Stimulated activated effector memory CD8-positive, alpha-beta T cell treated with anti-CD3 and anti-CD28 coated beads, Interleukin-12 subunit alpha, Interleukin-12 subunit beta, amount 100 ng/mL, for 72 hours (primary cell): ENCODE data around the gene SEC24C.
A peak's percentile ranks its signal among the peaks of the same experiment; 100 is the strongest.
"Not testable (repeated sequence)": the region's sequence is repeated elsewhere in the genome, so short reads cannot be mapped to it uniquely, and the experiment has no call there.

Experiments
- ATAC-seq: fragments of 150-1000 bp; cut with Tn5 transposase; 2 replicates; pipeline ENCODE4 v1.10.0; 2021
- DNase-seq, 2 donors: peaks; one replicate each; pipeline ENCODE4 v3.0.0; 2021 to 2022; ENCODE audit warnings: low spot score in 2 of 2
- H3K27ac Mint-ChIP-seq: one replicate; pipeline ENCODE4 v1.8.0; 2022; ENCODE audit warnings: mild to moderate bottlenecking, mixed read lengths
- H3K36me3 Mint-ChIP-seq: one replicate; pipeline ENCODE4 v1.8.0; 2022; ENCODE audit warnings: mild to moderate bottlenecking, mixed read lengths
- H3K4me1 Mint-ChIP-seq: one replicate; pipeline ENCODE4 v1.8.0; 2022; ENCODE audit warnings: mixed read lengths
- H3K4me3 Mint-ChIP-seq: one replicate; pipeline ENCODE4 v1.8.0; 2022; ENCODE audit warnings: mild to moderate bottlenecking, mixed read lengths
- H3K9me3 Mint-ChIP-seq: one replicate; pipeline ENCODE4 v1.8.0; 2022; ENCODE audit warnings: mixed read lengths

The SEC24C gene

GRCh38 chr10:73720561-73720960 is 23.6 kb upstream of the SEC24C start:
- not testable (repeated sequence) for H3K4me3 Mint-ChIP-seq, H3K4me1 Mint-ChIP-seq
- peak overlapping the region; percentile 10 for H3K27ac Mint-ChIP-seq

DNA sequence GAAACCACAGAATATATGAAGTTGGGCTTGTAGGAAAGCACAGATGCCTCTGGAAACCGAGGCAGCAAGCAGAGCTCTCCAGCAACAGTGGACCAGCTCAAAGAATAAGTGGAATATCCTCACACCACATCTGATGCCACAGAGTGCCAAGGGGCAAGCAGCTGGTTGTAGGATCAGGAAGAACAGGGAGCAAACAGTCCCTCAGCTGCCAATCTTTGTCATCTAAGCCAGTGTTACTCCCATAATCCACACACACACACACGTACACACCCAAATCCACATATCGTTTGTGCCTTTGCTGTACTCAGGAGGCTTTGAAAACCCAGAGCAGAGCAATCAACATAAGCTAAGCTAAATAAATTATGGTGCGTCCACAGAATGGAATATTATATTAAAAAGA is 20.7 kb upstream of the SEC24C start:
- no peaks in the 10 kb centered on the region for H3K9me3 Mint-ChIP-seq
- DNase-seq (no peak), ATAC-seq (no peak)
- H3K4me1 Mint-ChIP-seq: no peaks in the 10 kb centered on the region
- H3K27ac Mint-ChIP-seq: peak overlapping the region; percentile 60
- no peak overlapping the region for H3K4me3 Mint-ChIP-seq
- peaks cover 91% of the 10 kb centered on the region for H3K36me3 Mint-ChIP-seq

More at GRCh38 chr10:73720561-73720960, 23.6 kb upstream of the SEC24C start:
- not testable (repeated sequence) for H3K9me3 Mint-ChIP-seq, DNase-seq, ATAC-seq
- peaks cover 94% of the 10 kb centered on the region for H3K36me3 Mint-ChIP-seq

DNA sequence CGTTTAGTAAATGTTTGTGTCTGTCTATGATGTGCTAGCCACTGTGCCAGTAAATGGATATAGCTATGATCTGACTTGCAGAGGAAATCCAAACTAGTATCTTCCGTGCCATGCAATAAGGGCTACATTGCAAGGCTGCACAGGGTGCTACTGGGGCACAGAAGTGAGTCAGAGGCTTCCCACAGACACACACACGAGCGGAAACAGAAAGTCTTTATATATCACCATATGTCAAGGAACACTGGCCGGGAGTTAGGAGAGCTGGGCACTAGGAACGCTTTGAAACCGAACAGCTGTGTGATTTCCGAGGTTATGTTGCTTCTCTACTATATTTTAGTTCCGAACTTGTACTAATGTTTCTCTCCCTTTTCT is 14.4 kb upstream of the SEC24C start:
- H3K36me3 Mint-ChIP-seq: peaks cover 46% of the 10 kb centered on the region
- not testable (repeated sequence) for H3K9me3 Mint-ChIP-seq, H3K4me1 Mint-ChIP-seq, DNase-seq
- peak overlapping the region; percentile 94 for H3K4me3 Mint-ChIP-seq
- ATAC-seq: peak; percentile 73
- H3K27ac Mint-ChIP-seq: peak overlapping the region; percentile 96

- Mint-ChIP-seq H3K27ac (peak overlapping the region; percentile 96), H3K36me3 (peaks cover 40% of the 10 kb centered on the region), H3K9me3 (no peaks in the 10 kb centered on the region), H3K4me1 (no peaks in the 10 kb centered on the region), H3K4me3 (peak overlapping the region; percentile 94)
- ATAC-seq (peak; percentile 96), DNase-seq (peak; percentile 93 to 99)
Observed at GRCh38 chr10:73730153-73730906, 13.8 kb upstream of the SEC24C start.

DNA sequence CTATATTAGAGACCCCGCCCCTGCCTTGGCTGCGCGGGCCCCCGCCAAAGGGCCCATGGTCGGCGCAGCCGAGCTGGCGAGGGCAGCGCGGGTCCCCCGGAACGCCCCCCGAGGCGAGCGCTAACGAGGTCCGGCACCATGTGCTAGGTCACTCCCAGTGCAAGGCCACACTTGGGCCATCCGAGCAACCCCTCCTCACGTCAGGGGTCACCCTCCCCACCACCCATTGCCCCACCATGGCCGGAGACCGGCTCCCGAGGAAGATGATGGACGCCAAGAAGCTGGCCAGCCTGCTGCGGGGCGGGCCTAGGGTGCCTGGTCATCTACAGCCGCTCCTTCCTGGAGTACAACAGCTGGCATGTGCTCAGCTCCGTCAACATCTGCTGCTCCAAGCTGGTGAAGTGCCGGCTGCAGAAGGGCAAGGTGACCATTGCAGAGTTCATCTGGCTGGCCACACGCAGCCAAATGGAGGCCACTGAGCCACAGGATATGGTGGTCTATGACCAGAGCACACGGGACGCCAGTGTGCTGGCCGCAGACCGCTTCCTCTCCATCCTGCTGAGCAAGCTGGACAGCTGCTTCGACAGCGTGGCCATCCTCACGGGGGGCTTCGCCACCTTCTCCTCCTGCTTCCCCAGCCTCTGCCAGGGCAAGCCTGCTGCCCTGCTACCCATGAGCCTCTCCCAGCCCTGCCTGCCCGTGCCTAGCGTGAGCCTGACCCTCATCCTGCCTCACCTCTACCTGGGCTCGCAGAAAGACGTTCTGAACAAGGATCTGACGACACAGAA is 12.4 kb upstream of the SEC24C start:
- peak overlapping the region; percentile 94 for H3K4me3 Mint-ChIP-seq
- no peak for DNase-seq
- H3K36me3 Mint-ChIP-seq: peaks cover 39% of the 10 kb centered on the region
- no peak for ATAC-seq
- H3K9me3 Mint-ChIP-seq: no peaks in the 10 kb centered on the region
- no peaks in the 10 kb centered on the region for H3K4me1 Mint-ChIP-seq
- peak overlapping the region; percentile 96 for H3K27ac Mint-ChIP-seq

- peak overlapping the region; percentile 43 for H3K27ac Mint-ChIP-seq
- H3K9me3 Mint-ChIP-seq: no peaks in the 10 kb centered on the region
- DNase-seq: no peak
- no peaks in the 10 kb centered on the region for H3K4me1 Mint-ChIP-seq
- H3K36me3 Mint-ChIP-seq: peaks cover 39% of the 10 kb centered on the region
- no peak for ATAC-seq
- H3K4me3 Mint-ChIP-seq: peak overlapping the region; percentile 94
Observed at GRCh38 chr10:73732426-73732825, 11.7 kb upstream of the SEC24C start.

- no peak overlapping the region for H3K4me3 Mint-ChIP-seq
- no peaks in the 10 kb centered on the region for H3K4me1 Mint-ChIP-seq
- H3K36me3 Mint-ChIP-seq: peaks cover 39% of the 10 kb centered on the region
- H3K27ac Mint-ChIP-seq: no peak overlapping the region
- ATAC-seq (no peak), DNase-seq (no peak)
- no peaks in the 10 kb centered on the region for H3K9me3 Mint-ChIP-seq
Observed at GRCh38 chr10:73732931-73733623, 11.1 kb upstream of the SEC24C start.

GRCh38 chr10:73734028-73734720 is 10.0 kb upstream of the SEC24C start:
- Mint-ChIP-seq H3K27ac (no peak overlapping the region), H3K4me3 (no peak overlapping the region), H3K36me3 (peaks cover 48% of the 10 kb centered on the region), H3K9me3 (no peaks in the 10 kb centered on the region), H3K4me1 (no peaks in the 10 kb centered on the region)
- no peak for ATAC-seq
- DNase-seq: no peak

- DNase-seq: no peak
- no peak for ATAC-seq
- H3K9me3 Mint-ChIP-seq: no peaks in the 10 kb centered on the region
- H3K4me3 Mint-ChIP-seq: no peak overlapping the region
- no peaks in the 10 kb centered on the region for H3K4me1 Mint-ChIP-seq
- H3K27ac Mint-ChIP-seq: no peak overlapping the region
- peaks cover 54% of the 10 kb centered on the region for H3K36me3 Mint-ChIP-seq
Observed at GRCh38 chr10:73734796-73735305, 9.3 kb upstream of the SEC24C start.

DNA sequence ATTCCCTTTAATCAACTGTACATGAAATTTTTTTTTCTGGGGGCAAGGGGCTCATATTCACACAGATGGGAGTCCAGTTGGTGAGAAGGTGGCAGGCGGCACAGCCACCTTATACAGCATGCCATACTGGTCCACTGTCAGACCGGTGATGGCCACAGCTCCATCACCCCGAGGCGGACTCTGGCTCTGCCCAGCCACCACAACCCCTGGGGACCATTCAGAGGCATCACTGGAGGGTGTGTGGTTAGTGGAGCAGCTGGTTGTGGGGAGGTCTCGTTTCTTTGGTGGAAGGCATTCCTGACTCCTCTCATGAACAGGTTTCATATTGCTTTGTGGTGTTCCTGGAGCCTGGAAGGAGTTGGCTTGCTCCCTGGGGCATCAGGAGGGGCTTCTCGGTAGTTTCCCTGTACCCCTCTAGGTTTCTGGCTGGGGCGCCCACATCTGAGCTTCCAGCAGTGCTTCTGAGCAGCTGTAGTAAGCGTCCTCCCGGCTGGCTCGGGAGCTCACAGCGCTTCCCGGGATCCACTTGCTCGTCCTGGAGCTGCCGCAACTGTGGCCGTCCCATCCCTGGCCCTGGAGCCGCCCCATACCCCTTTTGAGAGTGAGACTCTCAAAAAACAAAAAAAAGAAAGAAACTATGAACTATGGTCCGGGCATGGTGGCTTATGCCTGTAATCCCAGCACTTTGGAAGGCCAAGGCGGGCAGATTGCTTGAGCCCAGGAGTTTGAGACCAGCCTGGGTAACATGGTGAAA is 3.5 kb upstream of the SEC24C start:
- Mint-ChIP-seq H3K36me3 (peaks cover 75% of the 10 kb centered on the region), H3K4me1 (peaks cover 22% of the 10 kb centered on the region)
- not testable (repeated sequence) for H3K27ac Mint-ChIP-seq, DNase-seq, ATAC-seq, H3K9me3 Mint-ChIP-seq, H3K4me3 Mint-ChIP-seq

GRCh38 chr10:73742454-73742734 is 1.8 kb upstream of the SEC24C start:
- peak overlapping the region; percentile 100 for H3K27ac Mint-ChIP-seq
- no peak for DNase-seq
- H3K9me3 Mint-ChIP-seq: no peaks in the 10 kb centered on the region
- no peak for ATAC-seq
- peaks cover 75% of the 10 kb centered on the region for H3K36me3 Mint-ChIP-seq
- peaks cover 33% of the 10 kb centered on the region for H3K4me1 Mint-ChIP-seq
- H3K4me3 Mint-ChIP-seq: peak overlapping the region; percentile 97

- Mint-ChIP-seq H3K36me3 (peaks cover 75% of the 10 kb centered on the region), H3K4me3 (peak overlapping the region; percentile 97), H3K9me3 (no peaks in the 10 kb centered on the region), H3K4me1 (peaks cover 33% of the 10 kb centered on the region), H3K27ac (peak overlapping the region; percentile 100)
- no peak for DNase-seq
- no peak for ATAC-seq
Observed at GRCh38 chr10:73743327-73743904, 756 bp upstream of the SEC24C start.

GRCh38 chr10:73744664-73744975 is 448 bp downstream of the SEC24C start:
- H3K9me3 Mint-ChIP-seq: no peaks in the 10 kb centered on the region
- ATAC-seq: peak; percentile 68
- H3K4me3 Mint-ChIP-seq: peak overlapping the region; percentile 97
- H3K27ac Mint-ChIP-seq: peak overlapping the region; percentile 100
- H3K36me3 Mint-ChIP-seq: peaks cover 77% of the 10 kb centered on the region
- DNase-seq: no peak
- peaks cover 43% of the 10 kb centered on the region for H3K4me1 Mint-ChIP-seq

DNA sequence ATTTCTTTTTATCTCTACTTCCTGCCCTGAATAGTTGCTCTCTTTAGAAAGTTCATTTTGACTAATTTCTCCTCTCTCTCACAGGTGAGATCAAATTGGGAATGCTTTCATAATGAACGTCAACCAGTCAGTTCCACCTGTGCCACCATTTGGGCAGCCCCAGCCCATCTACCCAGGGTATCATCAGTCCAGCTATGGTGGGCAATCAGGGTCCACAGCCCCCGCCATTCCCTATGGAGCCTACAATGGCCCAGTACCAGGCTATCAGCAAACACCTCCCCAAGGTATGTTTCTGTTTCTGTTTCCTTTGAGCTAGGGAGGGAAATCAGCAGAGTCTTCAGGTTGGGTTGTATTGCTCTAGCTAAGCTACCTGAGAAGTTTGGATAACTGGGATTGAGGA is 2.5 kb downstream of the SEC24C start:
- Mint-ChIP-seq H3K36me3 (peaks cover 79% of the 10 kb centered on the region), H3K4me1 (peaks cover 55% of the 10 kb centered on the region), H3K27ac (peak overlapping the region; percentile 78), H3K9me3 (no peaks in the 10 kb centered on the region), H3K4me3 (peak overlapping the region; percentile 97)
- ATAC-seq: no peak
- DNase-seq: no peak
